WI38 (cell line): ENCODE data around the gene VSIG10.
A peak's percentile ranks its signal among the peaks of the same experiment; 100 is the strongest.

ENCODE experiments used
- H3K4me3 ChIP-seq: 2 replicates; pipeline ENCODE4 v1.5.1; 2011; ENCODE audit warnings: low read depth, mild to moderate bottlenecking, control low read depth, low read length
- TF ChIP-seq, protein P1 (sequence below): IDR thresholded peaks from 2 replicates; pipeline ENCODE4 v1.5.1; 2012; ENCODE audit warnings: low read depth, mild to moderate bottlenecking, control low read depth, low read length

The VSIG10 gene

DNA sequence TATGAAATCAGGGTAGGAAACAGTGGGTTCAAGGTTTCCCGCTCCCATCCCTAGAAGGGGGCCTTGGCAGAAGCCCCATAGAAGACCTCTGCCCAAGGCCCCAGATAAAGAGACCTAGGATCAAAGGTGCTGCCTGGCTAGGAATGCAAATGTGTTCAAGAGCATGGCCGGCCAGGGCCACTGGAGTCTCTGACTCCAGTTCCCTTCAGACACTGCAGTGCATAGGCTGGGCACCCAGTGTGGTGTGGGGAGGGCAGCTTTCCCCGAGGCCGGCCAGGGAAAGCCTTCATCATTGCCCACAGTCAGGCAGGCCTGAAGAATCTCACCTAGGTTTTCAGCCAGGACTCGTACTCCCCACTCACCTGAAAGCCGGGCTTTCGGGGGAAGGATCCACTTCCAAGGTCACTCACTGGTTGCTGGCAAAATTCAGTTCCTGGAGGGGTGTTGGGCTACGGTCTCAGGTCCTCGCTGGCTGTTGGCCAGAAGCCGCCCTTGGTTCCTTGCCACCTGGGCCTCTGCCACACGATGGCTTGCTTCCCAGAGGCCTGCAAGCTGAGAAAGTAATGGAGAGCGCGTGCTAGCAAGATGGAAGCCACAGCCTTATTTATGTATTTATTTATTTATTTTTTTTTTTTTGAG is 22.4 kb upstream of the VSIG10 start:
- TF ChIP-seq, protein P1, sequence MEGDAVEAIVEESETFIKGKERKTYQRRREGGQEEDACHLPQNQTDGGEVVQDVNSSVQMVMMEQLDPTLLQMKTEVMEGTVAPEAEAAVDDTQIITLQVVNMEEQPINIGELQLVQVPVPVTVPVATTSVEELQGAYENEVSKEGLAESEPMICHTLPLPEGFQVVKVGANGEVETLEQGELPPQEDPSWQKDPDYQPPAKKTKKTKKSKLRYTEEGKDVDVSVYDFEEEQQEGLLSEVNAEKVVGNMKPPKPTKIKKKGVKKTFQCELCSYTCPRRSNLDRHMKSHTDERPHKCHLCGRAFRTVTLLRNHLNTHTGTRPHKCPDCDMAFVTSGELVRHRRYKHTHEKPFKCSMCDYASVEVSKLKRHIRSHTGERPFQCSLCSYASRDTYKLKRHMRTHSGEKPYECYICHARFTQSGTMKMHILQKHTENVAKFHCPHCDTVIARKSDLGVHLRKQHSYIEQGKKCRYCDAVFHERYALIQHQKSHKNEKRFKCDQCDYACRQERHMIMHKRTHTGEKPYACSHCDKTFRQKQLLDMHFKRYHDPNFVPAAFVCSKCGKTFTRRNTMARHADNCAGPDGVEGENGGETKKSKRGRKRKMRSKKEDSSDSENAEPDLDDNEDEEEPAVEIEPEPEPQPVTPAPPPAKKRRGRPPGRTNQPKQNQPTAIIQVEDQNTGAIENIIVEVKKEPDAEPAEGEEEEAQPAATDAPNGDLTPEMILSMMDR: no peak
- no peak overlapping the region for H3K4me3 ChIP-seq

DNA sequence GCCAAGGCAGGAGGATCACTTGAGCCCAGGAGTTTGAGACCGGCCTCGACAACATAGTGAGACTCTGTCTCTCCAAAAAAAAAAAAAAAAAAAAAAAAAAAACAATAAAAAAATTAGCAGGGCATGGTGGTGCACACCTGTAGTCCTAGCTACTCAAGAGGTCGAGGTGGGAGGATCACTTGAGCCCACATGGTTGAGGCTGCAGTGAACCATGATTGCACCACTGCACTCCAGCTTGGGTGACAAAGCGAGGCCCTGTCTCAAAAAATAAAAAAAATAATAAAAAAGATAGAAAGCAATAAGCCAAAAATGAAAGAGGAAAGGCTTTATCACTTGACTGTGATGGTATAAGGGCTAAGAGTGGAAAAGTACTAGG is 21.9 kb upstream of the VSIG10 start:
- no peak overlapping the region for H3K4me3 ChIP-seq
- TF ChIP-seq, protein P1: no peak

DNA sequence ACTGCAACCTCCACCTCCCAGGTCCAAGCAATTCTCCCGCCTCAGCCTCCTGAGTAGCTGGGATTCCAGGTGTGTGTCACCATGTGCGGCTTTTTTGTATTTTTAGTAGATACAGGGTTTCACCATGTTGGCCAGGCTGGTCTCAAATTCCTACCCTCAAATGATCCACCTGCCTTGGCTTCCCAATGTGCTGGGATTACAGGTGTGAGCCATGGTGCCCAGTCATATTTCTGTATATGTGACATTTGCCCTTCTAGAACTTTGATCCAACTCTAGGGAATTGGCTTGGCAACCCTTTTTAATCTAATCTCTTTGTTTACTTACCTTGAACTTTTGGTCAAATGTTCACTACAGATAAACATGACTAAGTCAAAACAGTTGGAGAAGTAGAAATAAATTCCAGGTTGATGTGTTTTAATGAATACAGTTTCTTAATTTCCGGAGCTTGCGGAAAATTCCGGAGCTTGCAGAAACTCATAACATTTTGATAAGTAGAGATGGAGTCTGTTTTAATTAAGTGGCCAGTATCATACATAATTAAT is 20.6 kb upstream of the VSIG10 start:
- TF ChIP-seq, protein P1: no peak
- no peak overlapping the region for H3K4me3 ChIP-seq

DNA sequence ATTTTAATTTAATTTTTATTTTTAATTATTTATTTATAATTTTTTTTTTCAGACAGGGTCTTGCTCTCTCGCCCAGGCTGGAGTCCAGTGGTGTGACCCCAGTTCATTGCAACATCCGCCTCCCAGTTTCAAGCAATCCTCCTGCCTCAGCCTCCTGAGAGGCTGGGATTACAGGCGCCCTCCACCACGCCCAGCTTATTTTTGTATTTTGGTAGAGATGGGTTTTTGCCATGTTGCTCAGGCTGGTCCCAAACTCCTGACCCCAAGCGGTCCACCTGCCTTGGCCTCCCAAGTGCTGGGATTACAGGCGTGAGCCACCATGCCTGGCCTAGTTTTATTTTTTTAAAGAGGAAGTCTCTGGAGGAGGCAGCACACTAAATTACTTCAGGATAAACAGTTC is 18.5 kb upstream of the VSIG10 start:
- TF ChIP-seq, protein P1: no peak

DNA sequence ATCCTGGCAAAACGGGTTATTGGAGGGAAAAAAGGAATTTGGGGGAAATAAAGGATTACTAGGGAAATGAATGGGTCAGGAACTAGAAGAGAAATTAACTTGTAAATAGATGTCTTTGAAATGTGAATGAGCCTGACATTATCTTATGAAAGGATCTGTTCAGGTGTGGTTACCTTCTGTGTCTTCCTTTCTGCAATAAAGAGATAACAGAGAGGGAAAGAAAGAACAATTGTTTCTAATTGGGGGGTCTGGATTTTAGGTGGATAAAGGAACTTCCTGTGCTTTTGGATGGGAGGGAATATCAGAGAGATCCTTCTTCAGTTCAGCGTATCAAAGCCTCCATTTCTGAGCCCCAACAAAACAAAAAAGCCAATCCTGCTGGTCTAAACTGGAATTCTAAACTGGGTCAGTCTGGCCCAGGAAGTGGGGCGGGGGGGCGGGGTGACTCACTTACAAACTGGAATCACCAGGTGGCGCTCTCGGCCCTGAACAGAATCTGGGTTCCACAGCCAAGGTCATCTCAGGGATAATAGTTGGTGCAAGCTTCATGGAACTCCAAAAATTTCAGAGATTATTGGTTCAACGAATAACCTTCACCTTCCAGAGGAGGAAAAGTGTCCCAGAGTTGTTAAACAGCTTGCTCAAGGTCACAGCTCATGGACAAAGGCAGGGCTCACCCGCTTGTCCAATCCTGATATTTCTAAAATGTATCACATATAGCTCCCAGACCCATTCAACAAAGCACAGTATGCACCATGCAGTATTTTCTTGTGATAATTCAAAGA is 17.0 kb upstream of the VSIG10 start:
- TF ChIP-seq, protein P1: peak; percentile 27; the same call in 1 of the 2 replicates

More for the DNA sequence above, 18.5 kb upstream of the VSIG10 start:
- no peak overlapping the region for H3K4me3 ChIP-seq

DNA sequence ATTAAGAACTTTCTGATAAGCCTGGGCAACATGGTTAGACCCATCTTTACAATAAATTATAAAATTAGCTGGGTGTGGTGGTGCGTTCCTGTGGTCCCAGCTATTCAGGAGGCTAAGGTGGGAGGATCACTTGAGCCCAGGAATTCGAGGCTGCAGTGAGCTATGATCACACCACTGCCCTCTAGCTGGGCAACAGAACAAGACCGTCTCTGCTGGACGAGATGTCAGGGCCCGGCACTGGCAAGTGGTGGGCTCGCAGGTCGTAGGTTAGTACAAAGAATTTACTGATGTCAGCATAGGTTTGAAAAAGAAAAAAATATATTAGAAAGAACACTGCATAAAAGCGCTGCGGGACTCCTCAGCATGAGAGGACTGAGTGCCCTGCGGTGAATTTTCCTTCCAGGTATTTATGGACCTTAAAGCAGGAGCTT is 15.7 kb upstream of the VSIG10 start:
- TF ChIP-seq, protein P1: no peak

More for the DNA sequence above, 17.0 kb upstream of the VSIG10 start:
- H3K4me3 ChIP-seq: no peak overlapping the region

DNA sequence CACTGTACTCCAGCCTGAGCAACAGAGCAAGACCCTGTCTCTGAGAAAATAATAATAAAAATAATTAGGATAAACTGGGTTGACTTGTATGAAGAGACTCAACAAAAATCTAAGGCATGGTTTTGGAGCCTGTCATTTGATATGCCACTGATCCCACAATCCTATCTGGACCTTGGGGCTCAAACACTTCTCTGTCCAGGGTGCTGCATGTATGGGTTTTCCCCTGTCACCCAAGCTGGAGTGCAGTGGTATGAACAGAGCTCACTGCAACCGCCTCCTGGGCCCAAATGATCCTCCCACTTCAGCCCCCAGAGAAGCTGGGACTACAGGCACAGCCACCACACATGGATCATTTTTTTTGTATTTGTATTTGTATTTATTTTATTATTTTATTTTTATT is 5.3 kb upstream of the VSIG10 start:
- no peak overlapping the region for H3K4me3 ChIP-seq
- TF ChIP-seq, protein P1: no peak

More for the DNA sequence above, 15.7 kb upstream of the VSIG10 start:
- no peak overlapping the region for H3K4me3 ChIP-seq
